Measurements from ENCODE around the gene ZNF543.
"Not testable (repeated sequence)": the region's sequence is repeated elsewhere in the genome, so short reads cannot be mapped to it uniquely, and the experiment has no call there.

The ZNF543 gene

DNA sequence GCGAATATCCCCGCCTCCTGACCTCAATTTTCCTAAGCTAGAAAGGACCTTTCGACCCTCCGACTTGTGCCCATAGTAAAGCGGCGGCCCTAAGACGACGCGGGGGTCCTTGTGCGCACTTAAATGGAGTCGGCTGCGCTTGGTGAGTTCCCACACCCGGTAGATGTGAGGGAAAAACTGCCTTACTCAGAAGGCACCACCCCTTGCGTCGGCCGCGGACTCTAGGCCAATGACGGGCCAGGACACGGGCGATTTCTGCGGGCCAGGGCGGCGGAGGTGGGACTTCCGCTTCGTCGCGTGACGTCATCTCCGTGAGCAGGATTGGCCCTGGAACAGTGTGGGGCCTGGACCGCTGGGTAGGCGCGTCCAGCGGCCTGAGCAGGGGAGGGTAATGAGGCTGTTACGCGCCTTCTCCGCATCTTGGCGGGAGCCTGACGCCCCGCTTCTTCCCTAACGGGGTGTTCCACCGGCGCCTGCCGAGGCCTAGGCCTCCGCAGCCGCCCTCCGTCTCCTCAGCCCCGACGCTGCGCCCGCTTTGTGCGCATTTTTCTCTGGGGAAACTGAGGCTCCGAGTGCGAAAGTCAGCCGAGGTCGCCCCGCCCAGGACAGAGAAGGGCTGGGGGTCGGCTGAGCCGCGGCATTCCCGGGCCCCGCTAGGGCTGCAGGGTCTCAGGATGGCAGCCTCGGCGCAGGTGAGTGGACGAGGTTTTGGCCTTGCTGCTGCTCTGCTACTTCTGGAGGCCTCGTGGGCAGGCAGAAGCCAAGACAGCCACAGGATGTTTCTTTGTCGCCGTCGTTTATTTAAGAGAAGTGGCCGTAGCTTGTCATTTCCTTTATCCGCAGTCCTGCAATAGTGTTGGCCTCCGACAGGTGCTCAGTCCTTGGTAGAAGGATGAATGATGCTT is at the start of gene ZNF543:
Gene ZNF543, plus strand, starts transcription at position 293 of the 905 bp plus-strand sequence. Its CDS starts 382 bp downstream, at position 675.
- Histone ChIP-seq H3K4me1 (ENCODE audit: control insufficient read depth in 1 of 2, insufficient read depth in 1 of 2, low read depth in 1 of 2, low read length in 1 of 2) (peaks cover 15 to 21% of the 10 kb centered on the region in 2 experiments), H3K9me3 (peaks cover 9% of the 10 kb centered on the region), H3K27me3 (peaks cover 36% of the 10 kb centered on the region), H3K36me3 (peaks cover 17% of the 10 kb centered on the region), H3K27ac (peak within 1 kb of the TSS; percentile 81), H3K4me3 (ENCODE audit: low read depth in 1 of 2, low read length in 1 of 2) (peak within 1 kb of the TSS; percentile 77 to 81)
- TF ChIP-seq, protein P1, sequence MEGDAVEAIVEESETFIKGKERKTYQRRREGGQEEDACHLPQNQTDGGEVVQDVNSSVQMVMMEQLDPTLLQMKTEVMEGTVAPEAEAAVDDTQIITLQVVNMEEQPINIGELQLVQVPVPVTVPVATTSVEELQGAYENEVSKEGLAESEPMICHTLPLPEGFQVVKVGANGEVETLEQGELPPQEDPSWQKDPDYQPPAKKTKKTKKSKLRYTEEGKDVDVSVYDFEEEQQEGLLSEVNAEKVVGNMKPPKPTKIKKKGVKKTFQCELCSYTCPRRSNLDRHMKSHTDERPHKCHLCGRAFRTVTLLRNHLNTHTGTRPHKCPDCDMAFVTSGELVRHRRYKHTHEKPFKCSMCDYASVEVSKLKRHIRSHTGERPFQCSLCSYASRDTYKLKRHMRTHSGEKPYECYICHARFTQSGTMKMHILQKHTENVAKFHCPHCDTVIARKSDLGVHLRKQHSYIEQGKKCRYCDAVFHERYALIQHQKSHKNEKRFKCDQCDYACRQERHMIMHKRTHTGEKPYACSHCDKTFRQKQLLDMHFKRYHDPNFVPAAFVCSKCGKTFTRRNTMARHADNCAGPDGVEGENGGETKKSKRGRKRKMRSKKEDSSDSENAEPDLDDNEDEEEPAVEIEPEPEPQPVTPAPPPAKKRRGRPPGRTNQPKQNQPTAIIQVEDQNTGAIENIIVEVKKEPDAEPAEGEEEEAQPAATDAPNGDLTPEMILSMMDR (IDR thresholded peaks at IDR 0.05), result no peak

DNA sequence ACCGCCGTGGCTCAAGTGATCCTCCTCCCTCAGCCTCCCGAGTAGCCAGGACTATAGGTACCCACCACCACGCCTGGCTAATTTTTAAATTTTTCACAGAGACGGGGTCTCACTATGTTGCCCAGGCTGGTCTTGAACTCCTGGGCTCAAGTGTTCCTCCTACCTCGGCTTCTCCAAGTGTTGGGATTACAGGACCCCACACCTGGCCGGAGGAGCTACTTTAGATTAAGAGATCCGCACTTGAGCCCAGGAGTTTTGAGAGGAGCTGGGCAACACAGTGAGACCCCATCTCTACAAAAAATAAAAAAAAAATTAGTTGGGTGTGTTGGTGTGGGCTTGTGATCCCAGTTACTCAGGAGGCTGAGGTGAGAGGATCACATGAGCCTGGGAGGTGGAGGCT is 49.0 kb upstream of the ZNF543 start:
- Histone ChIP-seq H3K9me3 (no peaks in the 10 kb centered on the region), H3K27ac (no peak overlapping the region), H3K27me3 (no peaks in the 10 kb centered on the region), H3K36me3 (no peaks in the 10 kb centered on the region), H3K4me1 (ENCODE audit: control insufficient read depth in 1 of 2, insufficient read depth in 1 of 2, low read depth in 1 of 2, low read length in 1 of 2) (no peaks in the 10 kb centered on the region), H3K4me3 (ENCODE audit: low read depth in 1 of 2, low read length in 1 of 2) (no peak overlapping the region)
- TF ChIP-seq, protein P1 (IDR thresholded peaks at IDR 0.05), result no peak

DNA sequence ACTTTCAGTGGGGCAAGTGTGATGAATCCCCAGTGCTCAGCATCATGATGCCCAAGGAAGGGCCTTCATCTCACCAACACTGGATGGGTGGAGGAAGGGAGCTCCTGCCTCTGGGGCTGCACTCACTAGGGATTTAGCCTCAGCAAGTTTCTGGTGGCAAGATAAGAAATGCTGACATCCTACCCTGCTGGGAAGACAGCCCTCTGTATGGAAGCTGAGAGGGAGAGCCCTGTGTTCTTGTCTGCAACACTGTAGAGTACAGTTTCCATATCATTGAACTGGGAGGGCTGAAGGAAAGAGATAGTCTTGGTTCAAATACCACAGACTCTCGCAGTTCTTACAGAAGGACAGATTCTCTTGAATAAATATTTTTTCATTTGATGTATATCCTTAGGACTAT is 47.3 kb upstream of the ZNF543 start:
- H3K27me3 ChIP-seq, result no peaks in the 10 kb centered on the region
- H3K4me3 ChIP-seq (ENCODE audit: low read depth in 1 of 2, low read length in 1 of 2), result no peak overlapping the region
- no peaks in the 10 kb centered on the region for H3K4me1 ChIP-seq (ENCODE audit: control insufficient read depth in 1 of 2, insufficient read depth in 1 of 2, low read depth in 1 of 2, low read length in 1 of 2)
- H3K9me3 ChIP-seq, result no peaks in the 10 kb centered on the region
- H3K36me3 ChIP-seq, result no peaks in the 10 kb centered on the region
- no peak overlapping the region for H3K27ac ChIP-seq
- TF ChIP-seq, protein P1 (IDR thresholded peaks at IDR 0.05), result no peak

DNA sequence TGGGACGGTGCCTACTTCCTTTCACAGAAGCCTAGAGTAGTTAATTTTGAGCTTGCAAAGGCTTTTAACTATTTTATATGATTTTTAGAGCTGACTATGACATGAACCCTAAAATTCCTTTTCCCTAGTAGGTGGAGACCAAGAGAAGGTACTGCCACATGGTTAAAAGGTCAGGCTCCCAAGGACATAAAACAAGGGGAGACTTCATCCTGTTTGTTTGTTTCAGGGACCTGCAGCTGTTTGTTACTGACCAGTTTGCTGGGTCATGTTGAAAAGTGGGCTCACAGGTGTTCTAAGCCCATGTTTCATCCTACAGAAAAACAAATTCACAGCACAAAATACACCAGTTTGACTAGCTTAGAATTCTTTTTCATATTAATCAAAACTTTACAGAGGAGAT is 43.8 kb upstream of the ZNF543 start:
- Histone ChIP-seq H3K4me3 (ENCODE audit: low read depth in 1 of 2, low read length in 1 of 2) (no peak overlapping the region), H3K27me3 (no peaks in the 10 kb centered on the region), H3K27ac (no peak overlapping the region), H3K4me1 (ENCODE audit: control insufficient read depth in 1 of 2, insufficient read depth in 1 of 2, low read depth in 1 of 2, low read length in 1 of 2) (peaks cover 17 to 18% of the 10 kb centered on the region in 2 experiments), H3K36me3 (no peaks in the 10 kb centered on the region), H3K9me3 (no peaks in the 10 kb centered on the region)
- TF ChIP-seq, protein P1 (IDR thresholded peaks at IDR 0.05), result no peak

DNA sequence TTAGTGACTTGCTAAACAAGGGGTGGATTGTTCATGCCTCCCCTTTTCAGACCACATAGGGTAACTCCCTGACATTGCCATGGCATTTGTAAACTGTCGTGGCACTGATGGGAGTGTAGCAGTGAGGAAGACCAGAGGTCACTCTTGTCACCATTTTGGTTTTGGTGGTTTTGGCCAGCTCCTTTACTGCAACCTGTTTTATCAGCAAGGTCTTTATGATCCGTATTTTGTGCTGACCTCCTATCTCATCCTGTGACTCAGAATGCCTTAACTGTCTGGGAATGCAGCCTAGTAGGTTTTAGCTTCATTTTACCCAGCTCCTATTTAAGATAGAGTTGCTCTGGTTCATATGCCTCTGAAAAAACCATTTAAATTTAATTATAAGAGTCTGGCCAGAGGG is 41.8 kb upstream of the ZNF543 start:
- not testable (repeated sequence) for H3K27me3 ChIP-seq; H3K27ac ChIP-seq; H3K4me3 ChIP-seq (ENCODE audit: low read depth in 1 of 2, low read length in 1 of 2); H3K9me3 ChIP-seq; H3K36me3 ChIP-seq
- peaks cover 22 to 23% of the 10 kb centered on the region in 2 experiments for H3K4me1 ChIP-seq (ENCODE audit: control insufficient read depth in 1 of 2, insufficient read depth in 1 of 2, low read depth in 1 of 2, low read length in 1 of 2)

All from neutrophil (primary cell).